H54 (cell line): ENCODE data around the gene ITSN1.

Experiments used
- DNase-seq: peaks from one replicate; pipeline ENCODE4 v3.0.0; 2011; ENCODE audit warnings: low spot score, mixed read lengths; ENCODE audit not compliant: insufficient read length
- FAIRE-seq: peaks from 3 replicates; lab custom pipeline; 2011; peaks lifted over from hg19 to GRCh38; lab: Jason Lieb, UNC
- POLR2A ChIP-seq: IDR thresholded peaks from 2 replicates; pipeline ENCODE4 v1.6.1; 2011; ENCODE audit warnings: low read depth, mild to moderate bottlenecking, low read length

Gene ITSN1

DNA sequence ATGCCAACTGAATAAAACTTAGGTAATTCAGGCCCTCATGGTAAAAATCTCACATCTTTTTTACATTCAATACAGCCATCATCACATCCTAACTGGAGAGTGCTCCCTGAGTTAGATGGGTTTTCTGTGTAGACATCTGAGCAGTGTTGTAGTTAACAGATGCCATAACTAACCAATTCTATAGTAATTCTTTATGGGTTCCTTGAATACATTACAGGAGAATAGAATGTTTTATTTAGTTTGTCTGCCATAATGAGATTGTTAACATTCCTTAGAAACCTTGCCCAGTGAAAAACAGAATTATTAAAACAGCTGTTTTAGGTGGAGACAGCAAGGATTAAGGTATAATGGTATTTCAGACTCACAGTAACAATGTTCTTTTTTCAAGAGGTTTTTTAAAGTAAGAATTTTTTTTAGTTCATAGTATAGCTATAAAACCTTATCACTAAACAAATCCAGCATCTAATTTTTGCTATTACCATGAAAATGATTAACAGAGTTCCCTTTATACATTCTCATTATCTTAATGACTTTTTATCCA lies 178.0 kb downstream of the ITSN1 start:
- DNase-seq (no peak), FAIRE-seq (no peak)
- no peak for TF ChIP-seq POLR2A

DNA sequence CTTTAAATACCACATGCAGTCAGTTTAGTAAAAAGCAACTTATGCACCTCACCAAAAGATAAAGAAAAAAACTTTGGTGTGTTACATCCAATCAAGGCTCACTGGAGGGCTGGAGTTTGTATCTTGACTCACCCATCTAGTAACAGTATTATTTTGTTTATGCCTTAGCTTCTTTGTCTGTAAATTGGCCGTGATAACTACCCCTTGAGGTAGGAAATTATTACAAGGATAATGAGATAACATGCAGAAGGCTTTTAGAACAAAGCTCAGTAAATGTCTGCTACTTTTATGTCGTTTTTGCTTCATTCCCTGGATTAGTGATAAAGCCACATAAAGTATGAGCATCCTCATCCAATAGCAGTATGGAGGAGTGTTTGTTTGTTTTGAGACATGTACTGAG lies 178.5 kb downstream of the ITSN1 start:
- DNase-seq (no peak), FAIRE-seq (no peak)
- TF ChIP-seq POLR2A: no peak

DNA sequence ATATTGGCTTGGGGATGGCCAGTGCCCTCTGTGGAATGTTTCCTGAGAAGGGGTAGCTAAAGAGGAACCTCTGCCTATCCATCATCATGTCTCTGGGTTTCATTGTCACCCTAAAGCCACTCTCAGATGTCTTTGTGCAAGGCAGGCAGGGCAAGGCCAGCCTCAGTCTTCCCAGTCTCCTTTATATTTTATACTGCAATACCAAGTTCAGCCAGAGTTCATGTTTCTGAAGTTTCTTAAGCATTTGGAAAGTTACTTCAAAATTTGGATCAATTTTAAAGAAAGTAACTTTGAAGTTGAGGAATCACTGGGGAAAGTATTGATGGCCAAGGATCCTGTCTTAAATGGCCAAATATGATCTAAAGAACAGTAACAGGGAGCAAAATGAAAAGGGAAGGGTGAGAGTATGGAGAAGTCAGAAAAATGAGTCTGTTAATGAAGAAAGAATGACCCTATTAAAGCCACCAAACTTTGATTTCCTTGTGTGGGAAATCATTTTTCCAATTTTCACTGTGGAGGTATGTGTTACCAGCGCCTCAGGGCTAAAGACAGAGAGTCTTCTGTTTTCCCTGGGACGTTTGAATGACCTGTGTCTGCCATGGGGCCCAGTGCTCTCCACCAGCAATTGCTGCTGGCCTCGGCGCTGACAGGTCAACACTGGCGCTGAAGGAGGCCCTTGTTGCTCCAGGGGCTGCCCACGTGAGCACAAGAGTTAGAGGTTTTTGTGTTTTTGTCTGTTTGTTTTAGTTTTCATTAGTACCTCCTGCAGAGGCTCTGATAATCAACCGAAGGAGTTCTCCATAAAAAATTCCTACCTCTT lies 179.4 kb downstream of the ITSN1 start:
- FAIRE-seq (no peak), DNase-seq (no peak)
- no peak for TF ChIP-seq POLR2A

DNA sequence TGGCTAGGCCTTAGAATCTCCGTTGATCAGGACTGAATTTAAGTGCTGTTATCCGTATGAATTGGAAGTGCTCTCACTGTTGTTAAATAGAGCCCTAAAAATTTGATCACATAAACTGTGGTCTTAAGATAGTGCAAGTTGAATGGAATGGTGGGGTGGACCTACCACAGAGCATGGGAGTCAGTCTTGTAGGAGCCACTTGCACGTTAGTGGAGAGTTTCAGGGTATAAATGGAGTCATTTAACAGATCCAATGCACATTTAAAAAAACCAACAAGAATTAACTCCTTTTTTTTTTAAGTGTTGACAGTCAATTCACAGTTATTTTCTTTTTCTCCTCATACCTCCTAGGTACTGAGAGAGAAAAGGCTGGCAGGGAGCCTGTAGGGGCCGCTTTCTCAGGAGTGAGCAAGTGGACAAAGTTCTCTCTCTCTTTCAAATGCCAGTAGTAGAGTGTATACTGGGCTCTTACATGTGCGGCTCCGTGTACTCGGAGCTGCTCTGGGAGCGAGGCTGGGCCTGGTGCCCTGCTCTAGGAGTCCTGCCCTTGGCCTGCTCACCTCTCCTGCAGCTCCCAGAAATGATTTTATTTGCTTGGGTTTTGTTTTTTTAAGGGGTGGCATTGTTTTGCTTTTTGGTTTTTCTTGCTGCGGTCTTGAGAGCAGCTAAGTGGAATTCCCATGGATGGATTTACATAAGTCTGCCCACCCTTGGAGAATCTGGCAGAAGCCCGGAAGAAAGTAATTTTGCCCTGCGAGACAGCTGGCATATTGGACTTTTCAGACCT lies 182.0 kb downstream of the ITSN1 start:
- DNase-seq: no peak
- TF ChIP-seq POLR2A: no peak
- no peak for FAIRE-seq

DNA sequence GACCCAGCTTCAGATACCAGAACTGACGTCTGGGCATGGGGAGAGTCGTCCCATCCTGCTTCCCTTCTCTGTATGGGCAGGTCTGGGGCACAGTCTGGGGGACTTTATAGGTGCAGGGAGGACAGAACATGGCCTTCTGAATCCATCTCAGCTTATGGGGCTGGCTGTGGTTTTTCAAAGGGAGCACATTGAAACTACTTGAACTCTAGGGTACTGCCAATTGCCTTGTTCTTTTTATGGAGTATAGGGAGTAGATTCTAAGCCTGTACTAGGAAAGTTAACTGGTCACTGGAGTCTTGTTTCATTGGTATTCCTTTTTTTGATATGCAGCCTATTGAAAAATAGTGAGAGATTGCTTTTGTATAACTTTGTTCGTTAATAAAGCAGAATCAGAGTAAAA lies 183.1 kb downstream of the ITSN1 start:
- no peak for TF ChIP-seq POLR2A
- DNase-seq (no peak), FAIRE-seq (no peak)

DNA sequence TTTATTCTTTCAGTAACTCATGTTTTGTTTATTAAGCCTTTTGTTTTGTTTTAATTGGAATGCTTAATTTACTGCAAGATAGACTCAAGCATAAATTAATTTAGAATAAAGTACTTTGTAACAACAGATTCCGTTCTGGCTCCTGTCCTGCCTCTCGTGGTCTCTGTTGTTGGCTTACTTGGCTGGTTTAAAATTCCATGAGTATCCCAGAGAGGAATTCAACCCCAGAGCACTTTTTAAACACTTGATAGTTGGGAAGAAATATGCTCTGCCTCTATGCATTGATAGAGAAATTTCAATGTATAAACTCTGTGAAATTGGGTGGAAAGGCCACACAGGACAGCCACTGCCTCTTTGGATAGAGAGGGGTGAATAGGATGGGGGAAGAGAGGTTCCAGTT lies 183.6 kb downstream of the ITSN1 start:
- FAIRE-seq (no peak), DNase-seq (no peak)
- TF ChIP-seq POLR2A: no peak

DNA sequence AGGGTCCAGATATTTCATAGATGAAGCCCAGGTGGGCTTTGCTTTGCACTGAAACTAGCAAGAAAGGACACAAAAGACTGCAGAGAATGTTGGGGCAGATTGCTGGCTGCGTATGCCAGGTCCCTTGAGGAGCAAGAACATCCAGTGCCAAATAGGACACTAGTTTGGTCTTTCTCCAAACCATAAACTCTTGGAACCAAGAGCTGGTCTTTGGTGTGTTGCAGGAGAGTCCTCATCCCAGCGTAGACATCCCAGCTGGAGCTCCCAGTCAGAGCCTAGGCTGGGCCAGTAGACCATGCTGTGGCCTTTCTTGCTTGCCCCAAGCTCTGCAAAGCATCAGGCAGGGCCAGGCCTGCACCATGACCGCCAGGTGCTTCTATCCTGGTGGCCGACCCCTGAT lies 185.8 kb downstream of the ITSN1 start:
- FAIRE-seq (no peak), DNase-seq (no peak)
- no peak for TF ChIP-seq POLR2A

DNA sequence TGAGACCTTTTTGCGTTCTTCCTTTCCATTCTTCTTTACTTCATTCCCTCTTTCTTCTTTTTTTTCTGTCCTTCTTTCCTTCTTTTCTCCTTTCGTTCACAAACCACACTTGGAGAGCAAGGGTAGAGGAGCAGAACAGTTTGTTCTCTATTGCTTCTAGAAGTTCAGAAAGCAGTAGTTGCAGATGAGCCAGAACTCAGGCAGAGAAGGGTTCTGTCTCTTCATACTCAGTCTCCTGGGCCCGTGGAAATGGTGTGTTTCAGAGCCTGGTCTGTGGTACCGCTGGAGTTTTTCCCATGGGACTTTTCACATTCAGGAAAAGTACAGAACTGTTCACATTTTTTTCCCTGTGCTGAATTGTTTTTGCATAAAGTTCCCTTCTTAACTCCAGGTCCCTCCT lies 186.3 kb downstream of the ITSN1 start:
- DNase-seq (no peak), FAIRE-seq (no peak)
- TF ChIP-seq POLR2A: no peak

DNA sequence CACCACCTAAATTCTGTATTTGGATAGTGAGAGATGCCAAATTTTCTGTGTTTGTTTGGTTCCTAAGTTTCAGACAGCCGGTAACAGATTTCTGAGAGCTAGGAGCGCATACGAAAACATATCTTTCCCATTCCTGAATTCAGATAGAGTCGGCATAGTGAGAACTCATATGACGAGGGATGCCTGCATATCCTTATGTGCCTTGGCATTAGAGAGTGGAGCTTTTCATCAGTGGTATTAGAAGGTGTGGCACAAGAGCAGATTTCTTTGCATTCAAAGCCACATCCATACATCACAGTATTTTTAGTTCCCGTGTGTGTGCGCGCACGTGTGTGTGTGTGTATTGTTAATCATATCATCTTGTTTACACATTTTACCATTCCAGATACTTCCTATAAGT lies 187.5 kb downstream of the ITSN1 start:
- no peak for FAIRE-seq
- no peak for DNase-seq
- TF ChIP-seq POLR2A: no peak

DNA sequence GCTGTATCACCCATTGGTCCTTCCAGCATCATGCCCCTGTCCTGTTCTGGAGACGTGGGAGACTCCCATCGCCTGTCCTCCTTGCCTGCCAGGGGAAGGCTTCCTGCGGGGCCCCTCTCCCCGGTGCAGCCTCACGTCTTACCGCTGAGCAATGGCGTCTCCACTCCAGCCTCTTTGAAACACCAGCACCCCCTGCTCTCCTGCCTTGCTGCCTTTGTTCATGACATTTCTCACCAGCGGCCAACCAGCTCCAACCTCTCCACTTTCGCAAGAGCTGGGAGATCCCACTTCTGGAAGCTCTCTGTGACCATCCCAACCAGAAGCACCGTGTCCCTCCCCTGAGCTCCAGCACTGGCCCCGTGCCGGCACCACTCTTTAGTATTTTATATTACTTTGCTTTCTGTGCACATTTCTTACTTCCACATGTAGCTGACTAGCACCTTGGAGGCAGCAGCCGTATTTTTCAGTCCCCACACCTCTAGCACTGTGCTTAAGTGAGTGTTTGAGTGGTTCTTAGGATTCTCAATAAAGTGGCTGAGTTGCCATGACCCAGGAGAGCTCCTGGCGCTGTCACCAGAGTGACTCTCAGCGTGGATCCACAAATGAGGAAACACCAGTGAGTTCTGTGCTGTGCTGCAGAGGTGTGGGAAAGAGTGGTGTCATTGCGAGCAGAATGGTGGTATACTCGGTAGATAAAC lies 189.8 kb downstream of the ITSN1 start:
- TF ChIP-seq POLR2A: no peak
- no peak for FAIRE-seq
- no peak for DNase-seq

DNA sequence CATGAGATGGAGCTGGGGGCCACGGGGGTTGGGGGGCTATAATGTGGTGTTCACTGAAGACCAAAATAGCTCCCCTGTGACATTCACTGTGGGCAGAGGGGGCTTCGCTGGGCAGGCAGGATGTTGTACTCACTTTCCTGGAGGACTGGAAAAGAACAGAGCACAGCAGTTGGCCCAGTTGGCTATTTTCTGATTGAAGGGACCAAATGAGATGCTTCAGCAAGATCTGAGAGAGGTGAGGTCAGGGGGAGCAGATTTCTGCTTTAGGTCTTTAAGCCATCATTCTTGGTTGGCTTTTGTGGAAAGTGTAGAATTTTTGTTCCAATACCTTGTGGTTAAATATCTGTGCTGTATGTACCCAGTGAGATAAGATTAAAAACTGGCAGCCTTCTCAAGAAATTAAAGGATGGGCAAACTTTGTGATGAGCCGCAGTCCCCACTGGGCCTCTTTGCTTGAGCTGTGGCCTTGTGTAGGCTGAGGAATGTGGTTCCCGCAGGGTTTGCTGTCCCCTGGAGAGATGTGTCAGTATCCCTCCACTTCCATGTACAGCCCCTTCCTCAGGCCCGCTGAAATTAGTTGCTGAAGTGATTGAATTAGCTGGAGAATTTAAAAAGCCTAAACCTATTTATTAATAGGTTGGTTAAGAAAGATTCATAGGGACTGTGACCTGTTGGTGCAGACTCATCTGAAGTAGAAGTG lies 192.7 kb downstream of the ITSN1 start:
- no peak for TF ChIP-seq POLR2A
- FAIRE-seq (no peak), DNase-seq (no peak)

DNA sequence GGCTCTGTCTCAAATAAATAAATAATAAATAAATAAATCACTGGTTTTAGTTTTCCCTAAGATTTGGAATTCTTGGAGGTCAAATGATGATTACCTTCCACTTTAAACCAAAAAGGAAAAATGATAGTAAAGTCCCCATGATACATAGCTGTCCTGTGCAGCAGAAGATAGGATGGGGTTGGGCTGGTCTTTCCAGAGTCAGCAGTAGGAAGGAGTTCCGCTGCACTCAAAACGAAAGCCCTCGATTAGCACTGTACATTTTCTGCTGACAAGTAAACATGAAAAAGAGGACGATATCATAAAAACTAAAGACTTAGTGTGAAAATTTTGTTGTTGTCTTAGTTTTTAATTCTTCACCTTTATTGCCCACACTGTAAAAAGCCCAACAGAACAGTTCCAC lies 193.6 kb downstream of the ITSN1 start:
- TF ChIP-seq POLR2A: no peak
- no peak for FAIRE-seq

DNA sequence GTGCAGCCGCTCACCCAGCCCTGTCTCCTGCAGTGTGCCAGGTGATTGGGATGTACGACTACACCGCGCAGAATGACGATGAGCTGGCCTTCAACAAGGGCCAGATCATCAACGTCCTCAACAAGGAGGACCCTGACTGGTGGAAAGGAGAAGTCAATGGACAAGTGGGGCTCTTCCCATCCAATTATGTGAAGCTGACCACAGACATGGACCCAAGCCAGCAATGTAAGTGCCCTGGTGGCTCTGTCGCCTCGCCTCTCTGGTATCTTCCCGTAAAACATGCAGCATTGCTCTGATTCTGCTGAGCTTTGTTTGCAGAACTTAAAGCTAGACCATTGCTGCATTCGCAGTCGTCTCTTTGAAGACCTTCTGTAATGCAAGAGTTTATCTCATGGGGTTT lies 194.1 kb downstream of the ITSN1 start:
- FAIRE-seq: no peak
- TF ChIP-seq POLR2A: no peak
- DNase-seq: no peak

More for the DNA sequence above, 193.6 kb downstream of the ITSN1 start:
- no peak for DNase-seq

DNA sequence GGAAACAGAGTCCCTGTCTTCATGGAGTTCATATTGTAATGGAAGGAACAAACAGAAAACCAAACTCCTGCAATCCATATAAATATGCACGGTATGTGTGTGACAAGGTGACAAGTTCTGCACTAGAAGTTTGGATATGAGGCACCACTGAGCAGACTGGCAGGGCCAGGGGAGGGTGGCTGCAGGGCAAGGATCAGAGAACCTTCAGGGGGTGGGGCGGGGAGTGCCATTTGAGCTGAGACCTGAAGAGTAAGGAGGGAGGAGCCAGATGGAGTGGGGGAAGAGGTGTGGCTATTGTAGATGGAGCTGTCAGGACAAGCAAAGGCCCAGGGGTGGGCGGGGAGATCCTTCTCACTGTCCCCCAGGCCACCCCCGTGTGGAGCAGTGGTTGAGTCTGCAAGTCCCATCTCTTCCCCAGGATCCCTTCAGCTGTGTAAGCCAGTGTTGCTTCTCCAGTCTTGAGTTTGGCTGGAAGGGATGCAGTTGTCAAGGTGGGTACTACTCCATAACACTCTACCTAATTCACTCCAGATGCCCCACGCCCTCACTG lies 196.9 kb downstream of the ITSN1 start:
- FAIRE-seq (no peak), DNase-seq (no peak)
- TF ChIP-seq POLR2A: no peak
